Erythroblast (primary cell): ENCODE measurements around the gene ZNF648.
"Not testable (repeated sequence)": the region's sequence is repeated elsewhere in the genome, so short reads cannot be mapped to it uniquely, and the experiment has no call there.

Experiments used
- DNase-seq, 2 experiments: peaks; one replicate each; lab custom pipeline; 2025; lab: John Stamatoyannopoulos, UW
- GATA1 ChIP-seq: IDR thresholded peaks from 2 replicates; pipeline ENCODE4 v1.6.1; 2011; ENCODE audit warnings: low read depth, mild to moderate bottlenecking, control low read depth, low read length, moderate library complexity
- POLR2A ChIP-seq: IDR thresholded peaks from 2 replicates; pipeline ENCODE4 v1.6.1; 2011; ENCODE audit warnings: mild to moderate bottlenecking, low read length

ZNF648 gene

GRCh38 chr1:182061594-182061993 is at the start of gene ZNF648:
Gene ZNF648 (minus strand): TSS chr1:182061712. CDS start chr1:182058010, 3,702 bp downstream.
- no peak for TF ChIP-seq POLR2A
- no peak for TF ChIP-seq GATA1
- DNase-seq = no peak

GRCh38 chr1:182110635-182111034 is 49.1 kb upstream of the ZNF648 start:
- no peak for TF ChIP-seq POLR2A
- TF ChIP-seq GATA1 = no peak
- peak in 1 of 2 experiments; percentile 5 for DNase-seq

GRCh38 chr1:182109771-182110170 is 48.3 kb upstream of the ZNF648 start:
- TF ChIP-seq GATA1 (no peak), POLR2A (no peak)
- DNase-seq = no peak

- peak in 1 of 2 experiments; percentile 26 for DNase-seq
- no peak for TF ChIP-seq POLR2A
Measured at GRCh38 chr1:182107209-182107608, 45.7 kb upstream of the ZNF648 start.

- TF ChIP-seq POLR2A (no peak), GATA1 (no peak)
- DNase-seq = no peak
Measured at GRCh38 chr1:182102043-182102416, 40.5 kb upstream of the ZNF648 start.

GRCh38 chr1:182101415-182102042 is 40.0 kb upstream of the ZNF648 start:
- no peak for DNase-seq
- no peak for TF ChIP-seq GATA1
- TF ChIP-seq POLR2A = no peak

GRCh38 chr1:182098301-182098700 is 36.8 kb upstream of the ZNF648 start:
- no peak for DNase-seq
- TF ChIP-seq GATA1 (no peak), POLR2A (no peak)

GRCh38 chr1:182095946-182096345 is 34.4 kb upstream of the ZNF648 start:
- TF ChIP-seq POLR2A (no peak), GATA1 (no peak)
- DNase-seq = no peak

GRCh38 chr1:182094514-182095005 is 33.0 kb upstream of the ZNF648 start:
- not testable (repeated sequence) for DNase-seq

- TF ChIP-seq GATA1 = no peak
- no peak for TF ChIP-seq POLR2A
- DNase-seq = no peak
Measured at GRCh38 chr1:182093781-182094180, 32.3 kb upstream of the ZNF648 start.

GRCh38 chr1:182092336-182092735 is 30.8 kb upstream of the ZNF648 start:
- TF ChIP-seq POLR2A (no peak), GATA1 (no peak)
- no peak for DNase-seq

- DNase-seq = no peak
- TF ChIP-seq POLR2A (no peak), GATA1 (no peak)
Measured at GRCh38 chr1:182091083-182091482, 29.6 kb upstream of the ZNF648 start.

- DNase-seq = no peak
- TF ChIP-seq GATA1 (no peak), POLR2A (no peak)
Measured at GRCh38 chr1:182087719-182088350, 26.3 kb upstream of the ZNF648 start.

GRCh38 chr1:182087304-182087703 is 25.8 kb upstream of the ZNF648 start:
- DNase-seq = peak; percentile 33 to 35

GRCh38 chr1:182086620-182087019 is 25.1 kb upstream of the ZNF648 start:
- no peak for TF ChIP-seq GATA1
- no peak for TF ChIP-seq POLR2A
- no peak for DNase-seq

More at GRCh38 chr1:182087304-182087703, 25.8 kb upstream of the ZNF648 start:
- TF ChIP-seq POLR2A = no peak
- no peak for TF ChIP-seq GATA1
